Vagina (tissue), 2 donors: ENCODE data around the gene HYDIN.

Source experiments
- CTCF ChIP-seq, 3 experiments: fragments of 450-650 bp in 2 of 3; fragments of 200-600 bp in 1 of 3; sonication (generic) in 1 of 3; IDR thresholded peaks; one replicate each; pipeline ENCODE4 v1.5.1; 2017 to 2019; ENCODE audit warnings: antibody characterized with exemption in 3 of 3, mild to moderate bottlenecking in 2 of 3, moderate library complexity in 2 of 3
- POLR2A ChIP-seq, 2 donors: fragments of 450-650 bp; IDR thresholded peaks; one replicate each; pipeline ENCODE4 v1.6.1; 2017; ENCODE audit warnings: antibody characterized with exemption in 2 of 2, mild to moderate bottlenecking in 2 of 2, moderate library complexity in 2 of 2

DNA sequence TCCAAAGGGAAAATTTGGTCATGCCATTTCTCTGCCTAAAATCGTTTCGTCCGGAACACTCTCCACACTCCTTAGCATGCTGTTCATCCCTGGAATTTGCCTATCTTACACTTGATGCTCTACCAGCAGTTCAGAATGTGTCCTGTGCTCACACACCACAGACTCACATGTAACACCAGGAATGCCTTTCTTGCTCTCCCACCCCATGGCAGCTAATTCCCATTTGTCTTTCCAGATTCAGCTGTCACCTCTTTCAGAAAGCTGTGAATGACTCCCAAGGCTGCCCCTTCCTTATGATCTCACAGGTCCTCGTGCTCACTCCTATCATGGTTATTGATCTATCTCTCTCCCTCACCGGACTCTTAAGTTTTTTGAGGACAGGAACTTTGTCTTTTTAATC, 38.1 kb downstream of the HYDIN start:
- TF ChIP-seq POLR2A (IDR thresholded peaks at IDR 0.05) (no peak), CTCF (IDR thresholded peaks at IDR 0.05) (no peak)
